HEK293 (cell line): ENCODE measurements around the gene LRP1-AS.

Experiments
- AEBP2 ChIP-seq: fragments of 450-650 bp; formaldehyde crosslinking; IDR thresholded peaks from 2 replicates; pipeline ENCODE4 v1.5.1; 2016; ENCODE audit warnings: missing biosample characterization, missing genetic modification characterization, borderline replicate concordance
- CTCF ChIP-seq: fragments of 450-650 bp; formaldehyde crosslinking; IDR thresholded peaks from 2 replicates; pipeline ENCODE4 v1.5.1; 2016; ENCODE audit warnings: missing biosample characterization, missing genetic modification characterization
- GFI1B ChIP-seq: fragments of 450-650 bp; formaldehyde crosslinking; IDR thresholded peaks from 2 replicates; pipeline ENCODE4 v1.5.1; 2016; ENCODE audit warnings: missing biosample characterization, missing genetic modification characterization
- KLF7 ChIP-seq: fragments of 450-650 bp; formaldehyde crosslinking; IDR thresholded peaks from 2 replicates; pipeline ENCODE4 v1.5.1; 2016; ENCODE audit warnings: missing biosample characterization, missing genetic modification characterization, borderline replicate concordance
- TCF7L2 ChIP-seq: IDR thresholded peaks from 2 replicates; pipeline ENCODE4 v1.6.1; 2011; ENCODE audit warnings: low read depth, mild to moderate bottlenecking, inconsistent platforms, low read length, moderate library complexity, borderline replicate concordance
- YY1 ChIP-seq: fragments of 450-650 bp; formaldehyde crosslinking; IDR thresholded peaks from 2 replicates; pipeline ENCODE4 v1.5.1; 2018; ENCODE audit warnings: missing biosample characterization, missing genetic modification characterization
- ZNF133 ChIP-seq: fragments of 450-650 bp; formaldehyde crosslinking; IDR thresholded peaks from 2 replicates; pipeline ENCODE4 v1.5.1; 2016; ENCODE audit warnings: missing biosample characterization, missing genetic modification characterization
- ZNF138 ChIP-seq: fragments of 450-650 bp; formaldehyde crosslinking; IDR thresholded peaks from 2 replicates; pipeline ENCODE4 v1.5.1; 2016; ENCODE audit warnings: missing biosample characterization, missing genetic modification characterization, borderline replicate concordance
- ZNF362 ChIP-seq: fragments of 450-650 bp; formaldehyde crosslinking; IDR thresholded peaks from 2 replicates; pipeline ENCODE4 v1.5.1; 2016; ENCODE audit warnings: missing biosample characterization, missing genetic modification characterization
- ZNF747 ChIP-seq: fragments of 450-650 bp; formaldehyde crosslinking; IDR thresholded peaks from 2 replicates; pipeline ENCODE4 v1.5.1; 2016; ENCODE audit warnings: missing biosample characterization, missing genetic modification characterization

DNA sequence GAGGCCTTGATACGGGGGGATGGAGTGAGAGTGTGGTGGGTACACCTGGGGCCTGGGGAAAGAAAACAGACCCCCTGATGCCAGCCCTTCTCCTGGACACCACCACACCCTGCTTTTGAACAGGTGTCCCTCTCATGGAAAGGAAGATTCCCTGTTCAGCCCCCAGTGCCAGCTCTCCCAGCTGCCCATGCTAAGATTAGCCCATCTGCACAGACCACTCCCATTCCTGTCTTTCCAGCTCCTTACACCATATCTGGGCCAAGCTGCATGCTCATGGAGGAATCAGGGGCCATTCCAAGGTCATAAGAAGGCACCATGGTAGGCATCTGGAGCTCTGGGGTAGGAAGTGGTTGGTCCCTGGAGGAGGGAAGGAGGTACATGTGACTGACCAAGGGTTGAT is 48.9 kb downstream of the LRP1-AS start:
- no peak for TF ChIP-seq ZNF133 (tag by site-specific recombination)
- no peak for TF ChIP-seq ZNF747 (tag by site-specific recombination)
- no peak for TF ChIP-seq AEBP2 (tag by site-specific recombination)
- TF ChIP-seq CTCF, result no peak
- TF ChIP-seq ZNF362 (tag by site-specific recombination), result no peak
- TF ChIP-seq ZNF138, result no peak
- no peak for TF ChIP-seq GFI1B (tag by site-specific recombination)
- TF ChIP-seq YY1 (tag by site-specific recombination), result no peak
- TF ChIP-seq KLF7, result no peak
- TF ChIP-seq TCF7L2, result no peak
